Motor neuron (in vitro differentiated cells): ENCODE measurements around the gene PTPN22. TPM values are rescaled to one million over a fixed set of nuclear protein-coding genes. Genes with fewer than 3 reads are reported as not detected.

Source experiments
- ATAC-seq, 8 experiments: fragments of 200-7000 bp; cut with Tn5 transposase; replicated peaks in 6 of 8; 2 replicates each; pipeline ENCODE4 v1.8.0; 2021; ENCODE audit warnings: mild to moderate bottlenecking in 8 of 8, moderate library complexity in 8 of 8
- H3K27ac ChIP-seq, 2 donors: fragments of 250-450 bp; sonication (Bioruptor Pico); 2 replicates each; pipeline ENCODE4 v1.9.0; 2021; ENCODE audit warnings: antibody characterized with exemption in 2 of 2, mild to moderate bottlenecking in 2 of 2, moderate library complexity in 1 of 2
- H3K4me1 ChIP-seq, 2 donors: fragments of 250-450 bp; sonication (Bioruptor Pico); replicated peaks in 1 of 2; 2 replicates each; pipeline ENCODE4 v1.6.1; 2021; ENCODE audit warnings: antibody characterized with exemption in 2 of 2, mild to moderate bottlenecking in 2 of 2, moderate library complexity in 1 of 2
- H3K4me3 ChIP-seq, 5 donors: fragments of 250-450 bp; sonication (Bioruptor Pico); 2 replicates each; pipeline ENCODE4 v1.9.0; 2021; ENCODE audit warnings: antibody characterized with exemption in 5 of 5, mild to moderate bottlenecking in 5 of 5, moderate library complexity in 4 of 5
- WGBS, 10 experiments: fragments of 450-650 bp; shearing (Covaris generic); methylation state at CpG; one replicate each; pipeline ENCODE4 v1.0.0; 2022; 5-methylcytosine and 5-hydroxymethylcytosine counted together
- in situ Hi-C, 9 experiments: fragments of 400-800 bp; cut with MboI; loops; one replicate each; pipeline ENCODE4 v1.15.0; 2021; ENCODE audit warnings: low sequenced_read_pairs in 9 of 9, low pct_unique_long_range_greater_than_20kb in 2 of 9; ENCODE audit not compliant: unreplicated experiment in 9 of 9
- total RNA-seq, 8 experiments: library from RNA; unstranded; fragments of 300-600 nt; gene quantifications; 2 replicates each; pipeline versions ENCODE4 v1.2.3 to v1.2.4, GENCODE V29; 2022

Gene PTPN22
- total RNA-seq, 8 experiments from 2014 or later, result 0.11 to 1.0 (median 0.18) TPM; not detected in 3

GRCh38 chr1:113813218-113813617 lies 58.3 kb downstream of the PTPN22 start:
- WGBS, 10 experiments, result 86 to 100% (median 95%) methylated on average over 1 to 12 of the region's 15 CpGs; no CpG with 5 or more reads in 1 of the 10 experiments
- ATAC-seq, result no peak
- in situ Hi-C loops, result loop anchor here in 1 of 9 experiments (25.0 kb wide), 1 partner anchor 99 kb away; the partner anchor contains the start of genes AP4B1 and DCLRE1B
- peak overlapping the region in 1 of 2 donors; percentile 77 for H3K27ac ChIP-seq
- H3K4me1 ChIP-seq, result peaks cover 10 to 17% of the 10 kb centered on the region in 2 donors
- H3K4me3 ChIP-seq, result no peak overlapping the region

GRCh38 chr1:113812661-113813135 lies 58.8 kb downstream of the PTPN22 start:
- in situ Hi-C loops, result loop anchor here in 1 of 9 experiments (25.0 kb wide), 1 partner anchor 100 kb away; the partner anchor contains the start of genes AP4B1 and DCLRE1B
- Histone ChIP-seq H3K4me3 (peak overlapping the region; percentile 29 to 90 (median 80)), H3K27ac (peak overlapping the region; percentile 72 to 77), H3K4me1 (peaks cover 10 to 17% of the 10 kb centered on the region in 2 donors)
- peak in 2 of 8 experiments; percentile 2 to 13 for ATAC-seq
- WGBS, 10 experiments, result 0 to 63% (median 30%) methylated on average over 2 to 13 of the region's 13 CpGs

GRCh38 chr1:113811888-113812660 lies 59.4 kb downstream of the PTPN22 start, which contains the start of gene RSBN1:
Gene RSBN1, minus strand, starts transcription at chr1:113812476. Its CDS starts 64 bp downstream, at chr1:113812412.
- Histone ChIP-seq H3K4me1 (peaks cover 10 to 17% of the 10 kb centered on the region in 2 donors), H3K4me3 (peak within 1 kb of the TSS; percentile 69 to 90 (median 80)), H3K27ac (peak within 1 kb of the TSS; percentile 85 to 93)
- peak; percentile 91 to 98 (median 97) for ATAC-seq
- WGBS, 10 experiments, result 0 to 1% (median 0%) methylated on average over 2 to 42 of the region's 82 CpGs; no CpG with 5 or more reads in 4 of the 10 experiments
- in situ Hi-C loops, result loop anchor here in 1 of 9 experiments (25.0 kb wide), 1 partner anchor 100 kb away; the partner anchor contains the start of genes AP4B1 and DCLRE1B

- Histone ChIP-seq H3K4me1 (peaks cover 10 to 17% of the 10 kb centered on the region in 2 donors), H3K4me3 (peak overlapping the region; percentile 69 to 90 (median 80)), H3K27ac (peak overlapping the region; percentile 85 to 93)
- peak in 3 of 8 experiments; percentile 20 to 29 (median 29) for ATAC-seq
- WGBS, 10 experiments, result 0% methylated on average over 3 to 15 of the region's 29 CpGs
- in situ Hi-C loops, result loop anchor here in 1 of 9 experiments (25.0 kb wide), 1 partner anchor 101 kb away; the partner anchor contains the start of genes AP4B1 and DCLRE1B
Observed at GRCh38 chr1:113811156-113811887, 60.2 kb downstream of the PTPN22 start.

- in situ Hi-C loops, result loop anchor here in 1 of 9 experiments (25.0 kb wide), 1 partner anchor 102 kb away; the partner anchor contains the start of genes AP4B1 and DCLRE1B
- no peak overlapping the region for H3K27ac ChIP-seq
- WGBS, 10 experiments, result 11 to 58% (median 35%) methylated on average over 2 to 5 of the region's 5 CpGs
- H3K4me1 ChIP-seq, result peaks cover 10 to 17% of the 10 kb centered on the region in 2 donors
- peak overlapping the region; percentile 69 to 90 (median 80) for H3K4me3 ChIP-seq
- no peak for ATAC-seq
Observed at GRCh38 chr1:113809670-113810602, 61.6 kb downstream of the PTPN22 start.

GRCh38 chr1:113808450-113809195 lies 62.9 kb downstream of the PTPN22 start:
- in situ Hi-C loops, result loop anchor here in 1 of 9 experiments (25.0 kb wide), 1 partner anchor 104 kb away; the partner anchor contains the start of genes AP4B1 and DCLRE1B
- ATAC-seq, result no peak
- H3K4me1 ChIP-seq, result peaks cover 10 to 17% of the 10 kb centered on the region in 2 donors
- no peak overlapping the region for H3K27ac ChIP-seq
- 70 to 100% (median 91%) methylated on average over 2 to 4 of the region's 4 CpGs for WGBS, 10 experiments
- H3K4me3 ChIP-seq, result no peak overlapping the region

- Histone ChIP-seq H3K4me3 (no peak overlapping the region), H3K4me1 (peaks cover 10 to 12% of the 10 kb centered on the region in 2 donors), H3K27ac (no peak overlapping the region)
- in situ Hi-C loops, result loop anchor here in 1 of 9 experiments (25.0 kb wide), 1 partner anchor 107 kb away; the partner anchor contains the start of genes AP4B1 and DCLRE1B
- WGBS, 10 experiments, result 74 to 100% (median 94%) methylated on average over 1 to 4 of the region's 4 CpGs; no CpG with 5 or more reads in 1 of the 10 experiments
- ATAC-seq, result no peak
Observed at GRCh38 chr1:113805639-113806038, 65.9 kb downstream of the PTPN22 start.

GRCh38 chr1:113805256-113805531 lies 66.3 kb downstream of the PTPN22 start:
- in situ Hi-C loops, result loop anchor here in 1 of 9 experiments (25.0 kb wide), 1 partner anchor 107 kb away; the partner anchor contains the start of genes AP4B1 and DCLRE1B
- Histone ChIP-seq H3K4me1 (peaks cover 10 to 14% of the 10 kb centered on the region in 2 donors), H3K27ac (no peak overlapping the region), H3K4me3 (no peak overlapping the region)
- 80 to 100% (median 98%) methylated on average over 1 to 6 of the region's 6 CpGs; no CpG with 5 or more reads in 1 of the 10 experiments for WGBS, 10 experiments
- no peak for ATAC-seq

GRCh38 chr1:113804421-113805255 lies 66.9 kb downstream of the PTPN22 start:
- ATAC-seq, result peak in 7 of 8 experiments; percentile 53 to 84 (median 79)
- in situ Hi-C loops, result loop anchor here in 1 of 9 experiments (25.0 kb wide), 1 partner anchor 108 kb away; the partner anchor contains the start of genes AP4B1 and DCLRE1B
- peaks cover 6 to 10% of the 10 kb centered on the region in 2 donors for H3K4me1 ChIP-seq
- 0 to 100% (median 89%) methylated on average over 2 to 8 of the region's 8 CpGs for WGBS, 10 experiments
- H3K4me3 ChIP-seq, result no peak overlapping the region
- H3K27ac ChIP-seq, result no peak overlapping the region

GRCh38 chr1:113802367-113803007 lies 69.0 kb downstream of the PTPN22 start:
- 94 to 100% (median 100%) methylated on average over 1 to 3 of the region's 3 CpGs; no CpG with 5 or more reads in 1 of the 10 experiments for WGBS, 10 experiments

More at GRCh38 chr1:113802367-113803007, 69.0 kb downstream of the PTPN22 start:
- H3K27ac ChIP-seq, result no peak overlapping the region
- peaks cover 0 to 4% of the 10 kb centered on the region in 2 donors for H3K4me1 ChIP-seq
- no peak for ATAC-seq
- in situ Hi-C loops, result loop anchor here in 1 of 9 experiments (25.0 kb wide), 1 partner anchor 110 kb away; the partner anchor contains the start of genes AP4B1 and DCLRE1B
- H3K4me3 ChIP-seq, result no peak overlapping the region
